Measurements from ENCODE around the gene PPL. TPM values are rescaled to one million over a fixed set of nuclear protein-coding genes. Genes with fewer than 3 reads are reported as not detected.

PPL gene
- polyA plus RNA-seq, 3 donors = 0.02 TPM; not detected in 2

- WGBS (ENCODE audit: insufficient coverage) = 85% methylated on average over 4 of the region's 7 CpGs
- H3K9me3 ChIP-seq (replicated peaks in 1 of 2; ENCODE audit: control insufficient read depth in 1 of 2, insufficient read depth in 1 of 2, low read length in 2 of 2) = no peaks in the 10 kb centered on the region
- H3K27ac ChIP-seq (ENCODE audit: low read depth in 1 of 2, low read length in 2 of 2) = no peak overlapping the region
- no peak overlapping the region for H3K9ac ChIP-seq (ENCODE audit: insufficient read depth, low read length, poor library complexity, severe bottlenecking)
- no peak overlapping the region for H3K4me3 ChIP-seq (replicated peaks in 1 of 3; ENCODE audit: low read depth in 2 of 3, low read length in 3 of 3)
- Mint-ChIP-seq H3K9me3 (peaks cover 0 to 6% (median 0%) of the 10 kb centered on the region in 7 donors), H3K36me3 (no peaks in the 10 kb centered on the region), H3K4me3 (no peak overlapping the region), H3K27me3 (ENCODE audit: low read depth in 3 of 3) (peaks cover 13 to 39% (median 20%) of the 10 kb centered on the region in 3 donors), H3K27ac (no peak overlapping the region), H3K4me1 (peaks cover 9% of the 10 kb centered on the region)
- H3K4me1 ChIP-seq (ENCODE audit: control insufficient read depth in 1 of 2, insufficient read depth in 2 of 2, low read length in 2 of 2) = peaks cover 7 to 10% of the 10 kb centered on the region in 2 donors
- DNase-seq = no peak
- H4K20me1 ChIP-seq (ENCODE audit: insufficient read depth, low read length) = no peaks in the 10 kb centered on the region
- H3K79me2 ChIP-seq (ENCODE audit: insufficient read depth, low read length) = no peaks in the 10 kb centered on the region
- no peaks in the 10 kb centered on the region for H3K36me3 ChIP-seq (replicated peaks in 1 of 2; ENCODE audit: control insufficient read depth in 1 of 2, insufficient read depth in 2 of 2, low read length in 2 of 2)
- H3K27me3 ChIP-seq (ENCODE audit: control insufficient read depth in 2 of 2, insufficient read depth in 2 of 2, low read length in 2 of 2) = peaks cover 0 to 17% of the 10 kb centered on the region in 2 donors
- no peak for TF ChIP-seq CTCF (IDR thresholded peaks at IDR 0.05)
- no peak overlapping the region for H2AFZ ChIP-seq (ENCODE audit: insufficient read depth, low read depth, low read length, poor library complexity, severe bottlenecking)
- intact Hi-C loops (cut with micrococcal nuclease) = no loop called here
- H3K4me2 ChIP-seq (replicated peaks; ENCODE audit: extremely low read depth, low read length, poor library complexity, severe bottlenecking) = no peak overlapping the region
Measured at GRCh38 chr16:4962716-4963115, 25.8 kb upstream of the PPL start.

GRCh38 chr16:4960579-4960978 lies 23.6 kb upstream of the PPL start:
- peaks cover 0 to 8% (median 0%) of the 10 kb centered on the region in 7 donors for H3K9me3 Mint-ChIP-seq
- H3K4me1 Mint-ChIP-seq = peaks cover 17% of the 10 kb centered on the region
- 71% methylated on average over 6 of the region's 6 CpGs for WGBS (ENCODE audit: insufficient coverage)
- Histone ChIP-seq H2AFZ (ENCODE audit: insufficient read depth, low read depth, low read length, poor library complexity, severe bottlenecking) (no peak overlapping the region), H3K9ac (ENCODE audit: insufficient read depth, low read length, poor library complexity, severe bottlenecking) (no peak overlapping the region), H3K36me3 (replicated peaks in 1 of 2; ENCODE audit: control insufficient read depth in 1 of 2, insufficient read depth in 2 of 2, low read length in 2 of 2) (no peaks in the 10 kb centered on the region), H3K79me2 (ENCODE audit: insufficient read depth, low read length) (no peaks in the 10 kb centered on the region), H4K20me1 (ENCODE audit: insufficient read depth, low read length) (no peaks in the 10 kb centered on the region), H3K4me2 (replicated peaks; ENCODE audit: extremely low read depth, low read length, poor library complexity, severe bottlenecking) (no peak overlapping the region), H3K27me3 (ENCODE audit: control insufficient read depth in 2 of 2, insufficient read depth in 2 of 2, low read length in 2 of 2) (peaks cover 0 to 17% of the 10 kb centered on the region in 2 donors), H3K4me1 (ENCODE audit: control insufficient read depth in 1 of 2, insufficient read depth in 2 of 2, low read length in 2 of 2) (peaks cover 11 to 17% of the 10 kb centered on the region in 2 donors), H3K4me3 (replicated peaks in 1 of 3; ENCODE audit: low read depth in 2 of 3, low read length in 3 of 3) (no peak overlapping the region), H3K27ac (ENCODE audit: low read depth in 1 of 2, low read length in 2 of 2) (no peak overlapping the region), H3K9me3 (replicated peaks in 1 of 2; ENCODE audit: control insufficient read depth in 1 of 2, insufficient read depth in 1 of 2, low read length in 2 of 2) (no peaks in the 10 kb centered on the region)
- H3K27ac Mint-ChIP-seq = no peak overlapping the region
- intact Hi-C loops (cut with micrococcal nuclease) = no loop called here
- no peak for DNase-seq
- no peak for TF ChIP-seq CTCF (IDR thresholded peaks at IDR 0.05)
- no peak overlapping the region for H3K4me3 Mint-ChIP-seq
- peaks cover 18 to 53% (median 27%) of the 10 kb centered on the region in 3 donors for H3K27me3 Mint-ChIP-seq (ENCODE audit: low read depth in 3 of 3)
- no peaks in the 10 kb centered on the region for H3K36me3 Mint-ChIP-seq
